Activated T-helper 1 cell treated with anti-CD3 and anti-CD28 coated beads, Interleukin-12 subunit alpha, Interleukin-12 subunit beta, Interleukin-2, Interleukin-4 antibody, amounts not matched to agents 30 ng/mL and 10 ng/mL and 1 ng/mL, durations not matched to agents 14 hours and 24 hours and 36 hours (primary cell): ENCODE results near the gene CTRL. TPM values are rescaled to one million over a fixed set of nuclear protein-coding genes. Genes with fewer than 3 reads are reported as not detected.

Experiments
- DNase-seq: peaks from one replicate; pipeline ENCODE4 v3.0.0; 2021; ENCODE audit warnings: low spot score
- H3K27ac Mint-ChIP-seq: one replicate; pipeline ENCODE4 v1.8.0; 2021; ENCODE audit warnings: mild to moderate bottlenecking, mixed read lengths
- H3K27me3 Mint-ChIP-seq: one replicate; pipeline ENCODE4 v1.8.0; 2022; ENCODE audit warnings: mild to moderate bottlenecking, moderate library complexity, mixed read lengths; ENCODE audit not compliant: insufficient read depth
- H3K36me3 Mint-ChIP-seq: one replicate; pipeline ENCODE4 v1.8.0; 2021; ENCODE audit warnings: low read depth, mixed read lengths
- H3K4me1 Mint-ChIP-seq: one replicate; pipeline ENCODE4 v1.8.0; 2021; ENCODE audit warnings: low read depth, mixed read lengths
- H3K4me3 Mint-ChIP-seq: one replicate; pipeline ENCODE4 v1.8.0; 2021; ENCODE audit warnings: mild to moderate bottlenecking, moderate library complexity, mixed read lengths
- H3K9me3 Mint-ChIP-seq: one replicate; pipeline ENCODE4 v1.8.0; 2021; ENCODE audit warnings: mixed read lengths
- intact Hi-C: fragments of 100-400 bp; cut with micrococcal nuclease; formaldehyde crosslinking; loops from one replicate; pipeline ENCODE4 v1.15.1; 2024
- total RNA-seq: library from RNA; stranded (reverse); gene quantifications from 2 replicates; pipeline ENCODE4 v1.2.3, GENCODE V29; 2022

CTRL gene
- total RNA-seq, 1 donor from 2014 or later, result 5.5 TPM

DNA sequence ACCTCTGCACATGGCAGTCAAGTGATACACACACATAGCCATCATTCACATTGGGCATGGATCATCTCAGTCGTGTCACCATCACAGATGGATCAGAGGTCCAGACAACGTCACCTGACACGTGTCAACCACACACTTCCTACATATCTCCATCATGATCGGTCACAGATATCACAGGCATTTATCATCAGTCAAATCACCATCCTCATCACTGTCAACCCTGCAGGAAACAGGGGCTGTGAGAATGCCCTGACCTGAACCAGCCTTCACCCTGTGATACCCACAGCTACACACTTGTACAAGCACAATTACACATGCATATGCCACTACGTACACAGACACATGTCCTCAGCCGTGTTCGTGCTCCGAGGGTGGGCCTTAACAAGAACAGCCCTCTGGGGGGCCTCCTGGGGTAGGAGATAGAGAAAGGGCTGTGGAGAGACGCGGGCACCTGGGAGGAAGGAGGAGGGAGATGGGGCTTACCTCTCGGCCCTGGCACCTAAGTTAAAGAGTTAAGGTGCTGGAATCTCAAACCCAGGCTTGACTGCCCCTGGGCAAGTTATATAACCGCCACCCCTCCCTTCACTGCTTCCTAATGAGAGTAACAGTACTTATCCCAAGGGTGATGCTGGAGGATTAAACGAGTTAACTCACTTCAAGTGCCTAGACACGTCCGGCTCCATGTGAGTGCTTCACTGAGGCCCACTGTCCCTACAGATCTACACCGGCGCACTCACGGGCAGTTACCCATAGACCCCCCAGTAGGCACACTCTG, 35.7 kb upstream of the CTRL start:
- intact Hi-C loops, result no loop called here
- DNase-seq, result no peak
- Mint-ChIP-seq H3K27ac (peak overlapping the region; percentile 96), H3K9me3 (no peaks in the 10 kb centered on the region), H3K36me3 (peaks cover 7% of the 10 kb centered on the region), H3K4me1 (peaks cover 47% of the 10 kb centered on the region), H3K4me3 (peak overlapping the region; percentile 99), H3K27me3 (no peaks in the 10 kb centered on the region)

DNA sequence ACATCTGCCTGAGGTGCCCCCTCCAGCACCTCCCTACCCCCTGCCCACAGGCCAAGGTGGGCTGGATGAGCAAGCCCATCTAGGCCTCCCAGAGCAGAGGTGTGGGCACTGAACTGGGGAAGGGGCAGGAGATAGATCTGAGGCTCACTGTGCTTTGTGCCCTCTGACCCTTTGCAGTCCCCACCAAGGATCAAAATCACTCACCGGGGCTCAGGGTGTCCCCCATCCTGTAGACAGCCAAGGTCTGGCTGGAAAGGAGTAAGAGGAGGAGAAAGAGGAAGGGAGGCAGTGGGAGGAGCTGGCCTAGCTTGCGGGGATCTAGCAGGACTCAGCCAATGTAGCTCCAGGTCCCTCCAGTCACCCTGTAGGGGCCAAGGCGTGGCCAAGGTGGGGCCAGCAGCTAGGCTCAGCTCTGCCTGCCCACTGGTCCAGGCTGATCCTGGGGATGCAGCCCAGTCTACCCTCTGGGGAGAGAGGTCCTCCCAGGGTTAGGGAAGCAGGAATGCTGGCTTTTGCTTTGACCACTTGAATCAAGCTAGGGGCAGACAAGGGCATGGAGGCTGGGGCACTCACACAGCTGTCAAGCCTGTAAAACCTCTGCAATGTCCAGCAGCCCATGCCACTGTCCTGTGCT, 35.0 kb upstream of the CTRL start:
- Mint-ChIP-seq H3K27ac (peak overlapping the region; percentile 86), H3K36me3 (peaks cover 13% of the 10 kb centered on the region), H3K9me3 (no peaks in the 10 kb centered on the region), H3K4me3 (peak overlapping the region; percentile 99), H3K4me1 (peaks cover 47% of the 10 kb centered on the region), H3K27me3 (no peaks in the 10 kb centered on the region)
- no peak for DNase-seq
- intact Hi-C loops, result no loop called here

DNA sequence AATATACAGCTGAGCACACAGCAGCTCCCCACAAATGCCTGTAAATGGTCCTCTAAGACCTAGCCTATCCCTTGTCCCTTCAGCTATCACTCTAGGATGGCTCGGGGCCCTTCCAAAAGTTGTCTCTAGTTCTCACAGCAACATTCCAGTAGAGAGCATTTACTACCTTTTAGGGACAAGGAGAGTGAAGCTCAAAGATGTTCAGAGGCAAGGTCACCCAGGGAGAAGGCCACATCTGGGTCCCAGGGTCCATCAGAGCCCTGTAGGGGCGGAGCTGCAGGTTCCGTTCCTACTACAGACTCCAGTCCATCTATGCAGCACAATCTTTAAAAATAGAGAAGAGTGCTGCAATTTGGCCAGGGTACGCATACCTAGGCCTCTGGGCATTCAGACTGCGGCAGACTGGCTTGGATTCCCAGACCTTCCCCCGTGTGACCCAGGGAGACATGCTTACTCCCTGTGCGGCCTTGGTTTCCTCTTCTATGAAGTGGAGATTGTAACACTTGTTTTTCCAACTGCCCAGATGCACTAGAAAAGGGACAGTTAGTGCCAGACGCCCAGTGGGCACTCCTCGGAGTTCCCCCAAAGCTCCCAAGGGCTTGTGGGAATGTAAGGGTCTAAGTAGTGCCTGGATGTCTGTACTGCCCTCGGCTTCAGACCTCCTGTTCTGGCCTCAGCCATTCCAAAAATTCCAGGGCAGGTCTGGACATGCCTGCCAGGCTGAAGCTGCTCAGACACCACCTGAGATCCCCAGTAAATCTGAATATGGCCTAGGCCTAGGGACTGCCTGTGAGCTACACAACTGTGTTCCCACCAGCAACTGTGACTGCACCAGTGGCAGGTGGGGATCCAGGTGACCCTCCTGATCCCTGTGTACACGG, 34.2 kb upstream of the CTRL start:
- no peak for DNase-seq
- Mint-ChIP-seq H3K4me1 (peaks cover 47% of the 10 kb centered on the region), H3K4me3 (peak overlapping the region; percentile 99), H3K36me3 (peaks cover 13% of the 10 kb centered on the region), H3K27me3 (no peaks in the 10 kb centered on the region), H3K27ac (peak overlapping the region; percentile 7), H3K9me3 (no peaks in the 10 kb centered on the region)
- intact Hi-C loops, result no loop called here

DNA sequence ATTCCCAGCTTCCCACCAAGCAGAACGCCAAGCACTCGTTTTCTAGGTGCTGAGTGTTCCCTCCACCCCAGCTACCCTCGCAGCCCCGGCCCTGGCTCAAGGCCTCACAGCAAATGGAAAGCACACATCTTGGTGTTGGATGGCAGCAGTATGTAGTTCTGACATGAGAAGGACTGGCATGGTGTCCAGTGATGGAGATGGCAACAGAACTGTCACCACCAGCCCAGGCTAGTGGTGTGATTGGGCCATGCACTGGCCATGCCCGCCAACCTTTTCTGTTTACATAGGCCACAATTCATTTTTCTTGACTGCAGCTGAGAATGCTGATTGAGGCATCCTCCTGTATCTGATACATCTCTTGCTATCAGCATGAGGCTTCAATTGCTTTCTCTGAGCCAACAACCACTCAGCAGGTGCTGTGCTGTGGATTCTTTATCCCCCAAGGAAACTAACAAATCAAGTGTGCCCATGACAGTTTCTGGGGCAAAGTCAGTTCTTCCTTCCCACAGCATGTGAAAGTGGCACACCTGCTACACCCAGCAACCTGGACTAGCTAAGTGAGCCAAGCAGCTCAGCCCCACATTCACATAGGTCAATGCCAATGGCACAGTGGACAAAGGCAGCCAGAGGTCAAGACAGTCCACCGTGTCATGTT, 32.9 kb upstream of the CTRL start:
- intact Hi-C loops, result no loop called here
- no peaks in the 10 kb centered on the region for H3K27me3 Mint-ChIP-seq
- H3K4me3 Mint-ChIP-seq, result no peak overlapping the region
- DNase-seq, result no peak
- H3K27ac Mint-ChIP-seq, result peak overlapping the region; percentile 74
- H3K9me3 Mint-ChIP-seq, result no peaks in the 10 kb centered on the region
- peaks cover 15% of the 10 kb centered on the region for H3K36me3 Mint-ChIP-seq
- H3K4me1 Mint-ChIP-seq, result peaks cover 44% of the 10 kb centered on the region

DNA sequence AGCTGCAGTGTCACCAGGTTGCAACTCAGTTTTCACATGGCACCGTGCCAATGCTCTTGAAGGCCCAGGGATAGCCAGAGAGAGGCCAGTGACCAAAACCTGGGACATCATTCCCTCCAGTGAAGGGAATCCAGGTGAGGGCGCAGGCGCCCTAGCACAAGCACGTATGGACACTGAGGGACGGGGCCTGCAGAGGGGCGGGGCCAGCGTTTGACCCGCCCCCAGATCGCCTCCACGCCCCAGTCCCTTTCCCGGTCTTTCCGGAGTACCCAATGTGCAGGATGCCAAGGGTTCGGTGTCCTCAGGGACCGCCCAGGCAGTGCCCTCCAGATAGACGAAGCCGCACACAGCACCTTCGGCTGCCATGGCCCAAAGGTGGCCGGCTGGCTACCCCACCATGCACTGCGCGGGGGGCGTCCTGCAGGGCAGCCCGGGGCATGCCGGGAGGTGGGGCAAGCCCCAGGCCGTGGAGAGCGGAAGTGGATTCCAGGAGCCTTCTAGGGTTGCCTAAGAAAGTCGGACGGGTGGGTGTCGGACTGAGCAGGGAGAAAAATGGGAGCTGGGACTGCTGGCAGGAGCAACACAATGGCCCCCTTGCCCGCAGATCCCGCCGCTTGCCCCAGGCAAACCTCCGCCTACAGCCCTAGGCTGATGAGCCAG, 32.1 kb upstream of the CTRL start:
- intact Hi-C loops, result no loop called here
- Mint-ChIP-seq H3K4me3 (no peak overlapping the region), H3K4me1 (peaks cover 36% of the 10 kb centered on the region), H3K27me3 (no peaks in the 10 kb centered on the region), H3K36me3 (peaks cover 15% of the 10 kb centered on the region), H3K9me3 (no peaks in the 10 kb centered on the region), H3K27ac (no peak overlapping the region)
- no peak for DNase-seq

DNA sequence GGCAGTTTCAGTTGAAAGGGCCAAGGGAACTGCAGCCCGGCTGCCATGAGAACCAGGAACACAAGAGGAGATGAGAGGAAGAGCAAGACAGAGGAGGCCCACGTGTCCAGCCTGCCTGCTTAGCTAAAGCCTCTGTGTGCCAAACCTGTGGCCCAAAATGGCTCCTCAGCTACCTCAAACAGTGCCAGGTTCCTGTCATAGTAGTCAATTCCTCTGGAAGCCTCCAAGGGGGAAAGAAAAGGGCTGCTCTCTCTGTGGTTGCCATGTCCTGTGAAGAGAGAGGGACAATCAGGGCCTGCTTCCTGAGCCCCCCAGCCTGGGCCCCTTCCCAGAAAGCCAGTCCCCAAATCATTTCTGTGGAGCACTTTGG, 31.6 kb upstream of the CTRL start:
- no peaks in the 10 kb centered on the region for H3K9me3 Mint-ChIP-seq
- H3K4me3 Mint-ChIP-seq, result no peak overlapping the region
- intact Hi-C loops, result no loop called here
- no peak for DNase-seq
- peaks cover 36% of the 10 kb centered on the region for H3K4me1 Mint-ChIP-seq
- no peaks in the 10 kb centered on the region for H3K27me3 Mint-ChIP-seq
- H3K36me3 Mint-ChIP-seq, result peaks cover 19% of the 10 kb centered on the region
- H3K27ac Mint-ChIP-seq, result no peak overlapping the region

DNA sequence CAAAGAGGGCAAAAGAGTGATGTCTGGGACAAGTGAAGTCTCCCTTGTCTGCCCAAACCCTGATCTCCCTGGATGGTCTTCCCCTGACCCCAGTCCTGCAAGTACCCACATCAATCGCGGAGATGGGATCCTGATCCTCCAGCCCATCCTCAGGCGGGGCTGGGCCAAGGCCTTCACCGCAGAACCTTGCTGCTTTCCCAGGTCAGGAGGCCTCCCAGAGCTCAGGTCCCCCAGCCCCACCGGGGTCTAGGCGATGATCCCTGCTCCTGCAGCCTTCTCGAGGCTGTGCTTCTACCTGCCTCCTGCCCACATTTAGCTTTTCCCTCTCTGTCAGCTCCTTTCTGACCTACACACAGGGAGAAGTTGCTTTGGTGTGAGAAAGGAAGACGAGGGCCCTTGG, 30.5 kb upstream of the CTRL start:
- no peaks in the 10 kb centered on the region for H3K27me3 Mint-ChIP-seq
- intact Hi-C loops, result no loop called here
- peaks cover 18% of the 10 kb centered on the region for H3K36me3 Mint-ChIP-seq
- no peaks in the 10 kb centered on the region for H3K9me3 Mint-ChIP-seq
- peaks cover 28% of the 10 kb centered on the region for H3K4me1 Mint-ChIP-seq
- no peak overlapping the region for H3K27ac Mint-ChIP-seq
- no peak overlapping the region for H3K4me3 Mint-ChIP-seq
- no peak for DNase-seq

DNA sequence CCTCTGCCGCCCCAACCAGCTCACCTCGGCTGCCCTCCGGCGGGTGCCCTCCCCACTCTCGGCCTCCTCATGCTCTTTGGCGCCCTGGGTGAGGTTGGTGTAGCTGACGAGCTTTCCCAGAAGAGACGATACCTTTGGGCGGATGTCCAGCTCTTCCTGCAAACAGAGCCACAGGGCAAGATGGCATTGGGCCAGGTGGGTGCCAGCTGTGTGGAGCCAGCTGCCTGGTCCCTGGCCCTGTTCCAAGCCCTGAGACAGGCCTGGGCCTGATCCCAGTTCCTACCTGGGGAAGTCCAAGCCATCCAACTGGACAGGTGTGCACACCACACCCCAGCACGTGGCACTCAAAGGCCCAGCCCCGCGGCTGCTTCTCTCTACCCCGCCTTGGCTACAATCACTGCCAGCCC, 29.9 kb upstream of the CTRL start:
- H3K27ac Mint-ChIP-seq, result no peak overlapping the region
- H3K27me3 Mint-ChIP-seq, result no peaks in the 10 kb centered on the region
- peaks cover 18% of the 10 kb centered on the region for H3K36me3 Mint-ChIP-seq
- no peak overlapping the region for H3K4me3 Mint-ChIP-seq
- peaks cover 22% of the 10 kb centered on the region for H3K4me1 Mint-ChIP-seq
- intact Hi-C loops, result no loop called here
- DNase-seq, result no peak
- H3K9me3 Mint-ChIP-seq, result no peaks in the 10 kb centered on the region

DNA sequence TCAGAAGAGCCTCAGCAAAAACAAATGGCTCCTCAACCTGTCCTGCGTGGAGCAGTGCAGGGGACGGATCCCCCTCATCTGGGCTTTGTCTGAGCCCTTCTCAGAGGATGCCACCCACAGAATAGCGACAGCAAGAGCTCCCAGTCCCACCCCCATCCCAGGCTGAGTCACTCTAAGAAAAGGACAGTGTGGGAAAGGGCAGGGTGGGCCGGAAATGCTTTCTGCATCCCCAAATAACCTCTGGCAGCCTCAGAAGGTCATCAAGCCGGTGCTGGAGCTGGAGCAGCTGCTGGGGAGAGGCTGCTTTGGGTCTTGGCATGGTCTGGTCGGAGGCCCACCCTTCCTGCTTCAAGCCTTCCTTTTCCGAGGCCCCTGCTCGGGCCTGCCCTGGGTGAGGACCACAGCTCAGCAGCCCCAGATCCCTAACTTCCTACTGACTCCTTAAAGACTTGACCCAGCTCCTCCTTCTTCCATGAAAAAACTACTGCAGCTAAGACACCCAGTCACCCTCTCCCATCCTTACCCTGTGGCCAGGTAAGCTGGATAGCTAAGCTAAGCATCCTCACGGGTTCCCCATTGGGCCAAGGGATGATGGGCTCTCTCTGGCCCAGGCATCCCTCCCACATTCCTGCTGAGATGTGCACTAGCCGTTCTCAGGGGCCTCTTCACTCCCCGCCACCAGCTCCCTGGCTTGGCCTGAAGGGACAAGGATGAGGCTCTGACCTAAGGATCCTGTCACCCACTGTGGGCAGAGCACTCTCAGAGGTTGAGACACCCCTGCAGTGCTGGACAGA, 28.1 kb upstream of the CTRL start:
- intact Hi-C loops, result no loop called here
- Mint-ChIP-seq H3K27me3 (no peaks in the 10 kb centered on the region), H3K4me1 (peaks cover 7% of the 10 kb centered on the region), H3K4me3 (no peak overlapping the region), H3K36me3 (peaks cover 18% of the 10 kb centered on the region), H3K9me3 (no peaks in the 10 kb centered on the region), H3K27ac (no peak overlapping the region)
- DNase-seq, result no peak

DNA sequence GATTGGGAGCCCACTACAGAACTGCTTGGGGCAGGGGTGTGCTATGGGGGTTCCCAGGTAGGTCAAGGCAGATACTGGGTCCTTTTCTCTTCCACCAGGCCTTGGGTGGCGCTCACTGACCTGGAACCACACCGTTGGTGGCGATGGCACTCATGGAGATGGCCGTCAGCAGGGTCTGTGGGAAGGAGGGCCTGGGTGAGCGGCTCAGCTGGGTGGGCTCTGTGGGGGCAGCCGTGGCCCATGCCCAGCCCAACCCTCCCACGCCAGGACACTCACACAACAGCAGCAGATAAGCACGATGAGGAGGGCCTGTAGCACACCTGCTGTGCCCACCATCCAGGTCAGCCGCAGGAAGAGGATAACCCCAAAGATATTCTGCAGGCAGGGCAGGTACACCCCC, 26.0 kb upstream of the CTRL start:
- Mint-ChIP-seq H3K36me3 (peaks cover 14% of the 10 kb centered on the region), H3K4me3 (no peak overlapping the region), H3K27ac (no peak overlapping the region), H3K9me3 (no peaks in the 10 kb centered on the region), H3K27me3 (no peaks in the 10 kb centered on the region), H3K4me1 (peaks cover 2% of the 10 kb centered on the region)
- intact Hi-C loops, result no loop called here
- DNase-seq, result no peak

DNA sequence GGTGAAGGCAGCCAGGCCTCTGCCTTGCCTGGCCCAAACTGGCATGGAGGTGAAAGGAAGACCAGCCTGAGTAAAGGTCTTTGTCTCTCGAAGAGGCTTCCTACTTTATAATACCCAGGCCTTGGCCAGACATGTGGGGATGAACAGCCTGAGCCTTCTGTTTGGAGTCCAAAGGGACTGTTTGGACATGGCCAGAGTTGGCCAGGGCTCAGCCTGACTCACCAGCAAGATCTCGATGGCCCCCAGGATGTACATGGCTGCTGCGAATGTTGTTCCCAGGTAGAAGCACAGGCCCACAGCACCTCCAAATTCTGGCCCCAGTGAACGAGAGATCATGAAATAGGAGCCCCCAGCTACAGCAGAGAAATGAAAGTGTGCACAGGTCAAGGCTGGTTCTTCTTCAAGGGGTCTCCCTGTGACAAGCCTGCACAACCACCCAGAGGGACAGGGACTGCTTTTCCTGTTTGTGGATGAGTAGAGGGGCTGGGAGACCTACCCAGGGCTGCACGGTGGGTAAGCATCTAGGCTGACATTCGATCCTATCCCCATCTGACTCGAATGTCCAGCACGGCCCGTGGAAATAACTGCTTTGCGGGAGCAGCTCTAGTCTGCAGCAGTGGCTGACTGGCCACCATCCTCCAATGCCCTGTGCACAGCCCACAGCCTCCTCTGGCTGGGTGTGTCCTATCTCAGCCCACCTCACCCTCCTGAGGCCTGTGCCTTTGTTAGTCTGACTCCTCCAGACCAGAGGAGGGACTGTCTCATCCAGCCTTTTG, 22.9 kb upstream of the CTRL start:
- Mint-ChIP-seq H3K4me1 (no peaks in the 10 kb centered on the region), H3K27ac (no peak overlapping the region), H3K36me3 (peaks cover 8% of the 10 kb centered on the region), H3K9me3 (no peaks in the 10 kb centered on the region), H3K27me3 (no peaks in the 10 kb centered on the region), H3K4me3 (no peak overlapping the region)
- intact Hi-C loops, result no loop called here
- DNase-seq, result no peak
